CD14-positive monocyte (primary cell): ENCODE measurements around the gene PLD1. TPM values are rescaled to one million over a fixed set of nuclear protein-coding genes. Genes with fewer than 3 reads are reported as not detected.

Source experiments
- DNase-seq, 3 donors: peaks; one replicate each; pipeline ENCODE4 v3.0.0-alpha.2; 2011 to 2022
- H2AFZ ChIP-seq: 2 replicates; pipeline ENCODE4 v1.6.0; 2012; ENCODE audit warnings: mild to moderate bottlenecking, low read depth, low read length, inconsistent platforms; ENCODE audit not compliant: insufficient read depth, poor library complexity, severe bottlenecking
- H3K27ac ChIP-seq, 2 donors: 1 replicate in 1 of 2; 2 replicates in 1 of 2; pipeline ENCODE4 v1.5.1; 2012 to 2013; ENCODE audit warnings: low read length in 2 of 2, control low read depth in 1 of 2, inconsistent platforms in 1 of 2, low read depth in 1 of 2, mild to moderate bottlenecking in 1 of 2
- H3K27me3 ChIP-seq, 2 donors: one replicate each; pipeline versions ENCODE4 v1.6.0 to v1.6.1; 2011 to 2013; ENCODE audit warnings: low read length in 2 of 2; ENCODE audit not compliant: control insufficient read depth in 2 of 2, insufficient read depth in 2 of 2
- H3K36me3 ChIP-seq, 2 donors: replicated peaks in 1 of 2; 1 replicate in 1 of 2; 2 replicates in 1 of 2; pipeline versions ENCODE4 v1.5.1 to v1.6.1; 2012 to 2013; ENCODE audit warnings: low read length in 2 of 2, control low read depth in 1 of 2, inconsistent platforms in 1 of 2, mild to moderate bottlenecking in 1 of 2; ENCODE audit not compliant: insufficient read depth in 2 of 2, control insufficient read depth in 1 of 2
- H3K4me1 ChIP-seq, 2 donors: 1 replicate in 1 of 2; 2 replicates in 1 of 2; pipeline versions ENCODE4 v1.5.1 to v1.6.1; 2012 to 2013; ENCODE audit warnings: low read length in 2 of 2, control low read depth in 1 of 2, inconsistent platforms in 1 of 2, mild to moderate bottlenecking in 1 of 2, moderate library complexity in 1 of 2; ENCODE audit not compliant: insufficient read depth in 2 of 2, control insufficient read depth in 1 of 2
- H3K4me2 ChIP-seq: replicated peaks from 2 replicates; pipeline ENCODE3; 2012; ENCODE audit warnings: low read length, moderate library complexity, mild to moderate bottlenecking; ENCODE audit not compliant: poor library complexity, severe bottlenecking; ENCODE audit errors: extremely low read depth
- H3K4me3 ChIP-seq, 3 experiments: fragments of 200-600 bp in 1 of 3; sonication (generic) in 1 of 3; replicated peaks in 1 of 3; 1 replicate in 2 of 3; 2 replicates in 1 of 3; pipeline ENCODE4 v1.5.1; 2011 to 2013; ENCODE audit warnings: low read length in 3 of 3, mild to moderate bottlenecking in 3 of 3, control low read depth in 2 of 3, low read depth in 2 of 3, inconsistent platforms in 1 of 3, moderate library complexity in 1 of 3
- H3K79me2 ChIP-seq: 2 replicates; pipeline ENCODE4 v1.6.0; 2012; ENCODE audit warnings: mild to moderate bottlenecking, control low read depth, inconsistent platforms, low read length, moderate library complexity; ENCODE audit not compliant: insufficient read depth
- H3K9ac ChIP-seq: 2 replicates; pipeline ENCODE4 v1.6.0; 2017; ENCODE audit warnings: low read length, mild to moderate bottlenecking; ENCODE audit not compliant: insufficient read depth, poor library complexity, severe bottlenecking
- H3K9me3 ChIP-seq, 2 donors: replicated peaks in 1 of 2; 1 replicate in 1 of 2; 2 replicates in 1 of 2; pipeline versions ENCODE4 v1.5.1 to v1.6.1; 2012 to 2013; ENCODE audit warnings: low read length in 2 of 2, control low read depth in 1 of 2; ENCODE audit not compliant: control insufficient read depth in 1 of 2, insufficient read depth in 1 of 2
- H4K20me1 ChIP-seq: 2 replicates; pipeline ENCODE4 v1.6.0; 2012; ENCODE audit warnings: mild to moderate bottlenecking, low read length, control low read depth, moderate library complexity; ENCODE audit not compliant: insufficient read depth
- H3K27ac Mint-ChIP-seq, 7 donors: one replicate each; pipeline ENCODE4 v1.8.0; 2020; ENCODE audit warnings: mild to moderate bottlenecking in 7 of 7, mixed read lengths in 7 of 7, moderate library complexity in 6 of 7, inconsistent platforms in 2 of 7
- H3K27me3 Mint-ChIP-seq, 3 donors: one replicate each; pipeline ENCODE4 v1.8.0; 2021 to 2022; ENCODE audit warnings: low read depth in 3 of 3, mild to moderate bottlenecking in 3 of 3, mixed read lengths in 3 of 3, moderate library complexity in 3 of 3, inconsistent platforms in 1 of 3
- H3K36me3 Mint-ChIP-seq, 2 donors: one replicate each; pipeline ENCODE4 v1.8.0; 2020; ENCODE audit warnings: mixed read lengths in 2 of 2, inconsistent platforms in 1 of 2, mild to moderate bottlenecking in 1 of 2
- H3K4me1 Mint-ChIP-seq: one replicate; pipeline ENCODE4 v1.8.0; 2020; ENCODE audit warnings: mild to moderate bottlenecking, mixed read lengths
- H3K4me3 Mint-ChIP-seq, 2 donors: one replicate each; pipeline ENCODE4 v1.8.0; 2020; ENCODE audit warnings: mild to moderate bottlenecking in 2 of 2, mixed read lengths in 2 of 2, moderate library complexity in 1 of 2
- H3K9me3 Mint-ChIP-seq, 7 donors: one replicate each; pipeline ENCODE4 v1.8.0; 2020 to 2022; ENCODE audit warnings: mixed read lengths in 7 of 7, mild to moderate bottlenecking in 6 of 7, moderate library complexity in 6 of 7, inconsistent platforms in 2 of 7
- CTCF ChIP-seq: fragments of 200-600 bp; IDR thresholded peaks from one replicate; pipeline ENCODE4 v1.8.0; 2022; ENCODE audit warnings: antibody characterized with exemption, mild to moderate bottlenecking
- WGBS: methylation state at CpG from one replicate; pipeline ENCODE4 v1.1.5; 2013; ENCODE audit warnings: missing lambda C conversion rate; ENCODE audit not compliant: insufficient coverage; 5-methylcytosine and 5-hydroxymethylcytosine counted together
- intact Hi-C, 2 donors: fragments of 100-400 bp; cut with micrococcal nuclease; formaldehyde crosslinking; loops; one replicate each; pipeline versions ENCODE4 v1.15.0 to v1.15.1; 2023
- polyA plus RNA-seq, 3 donors: library from polyadenylated mRNA; depleted of rRNA in 1 of 3; unstranded in 2 of 3; stranded (reverse) in 1 of 3; fragments of 300-500 nt in 2 of 3; fragments of >200 nt in 1 of 3; fragmentation: Illumina TruSeq in 2 of 3; gene quantifications; 1 replicate in 2 of 3; 2 replicates in 1 of 3; pipeline ENCODE4 v1.2.3, GENCODE V29; 2012 to 2021

Gene PLD1
- polyA plus RNA-seq, 3 donors, result 5.1 to 7.9 (median 5.8) TPM

GRCh38 chr3:171616798-171617197, 193.5 kb downstream of the PLD1 start:
- H3K27me3 ChIP-seq, result no peaks in the 10 kb centered on the region
- Mint-ChIP-seq H3K4me1 (no peaks in the 10 kb centered on the region), H3K27ac (no peak overlapping the region), H3K36me3 (peaks cover 56 to 83% of the 10 kb centered on the region in 2 donors), H3K27me3 (no peaks in the 10 kb centered on the region), H3K9me3 (peaks cover 0 to 2% (median 0%) of the 10 kb centered on the region in 7 donors), H3K4me3 (no peak overlapping the region)
- H3K4me3 ChIP-seq, result no peak overlapping the region
- H3K4me2 ChIP-seq, result no peak overlapping the region
- H3K9ac ChIP-seq, result no peak overlapping the region
- no peaks in the 10 kb centered on the region for H4K20me1 ChIP-seq
- no peaks in the 10 kb centered on the region for H3K79me2 ChIP-seq
- no peak overlapping the region for H2AFZ ChIP-seq
- no CpG with 5 or more reads among the region's 4 CpGs for WGBS
- TF ChIP-seq CTCF, result no peak
- no peaks in the 10 kb centered on the region for H3K9me3 ChIP-seq
- H3K4me1 ChIP-seq, result no peaks in the 10 kb centered on the region
- intact Hi-C loops, result no loop called here
- no peak overlapping the region for H3K27ac ChIP-seq
- DNase-seq, result no peak
- H3K36me3 ChIP-seq, result peaks cover 55 to 93% of the 10 kb centered on the region in 2 donors

- Histone ChIP-seq H3K4me1 (no peaks in the 10 kb centered on the region), H3K36me3 (peaks cover 62 to 94% of the 10 kb centered on the region in 2 donors), H4K20me1 (no peaks in the 10 kb centered on the region), H3K4me3 (no peak overlapping the region), H3K4me2 (no peak overlapping the region), H3K9ac (no peak overlapping the region), H3K9me3 (no peaks in the 10 kb centered on the region), H3K79me2 (no peaks in the 10 kb centered on the region), H2AFZ (no peak overlapping the region), H3K27me3 (no peaks in the 10 kb centered on the region), H3K27ac (no peak overlapping the region)
- no peak for DNase-seq
- intact Hi-C loops, result no loop called here
- Mint-ChIP-seq H3K4me3 (no peak overlapping the region), H3K27me3 (no peaks in the 10 kb centered on the region), H3K4me1 (no peaks in the 10 kb centered on the region), H3K36me3 (peaks cover 60 to 87% of the 10 kb centered on the region in 2 donors), H3K27ac (no peak overlapping the region), H3K9me3 (peaks cover 0 to 2% (median 0%) of the 10 kb centered on the region in 7 donors)
- no CpG with 5 or more reads among the region's 1 CpG for WGBS
- TF ChIP-seq CTCF, result no peak
Measured at GRCh38 chr3:171615686-171616085, 194.6 kb downstream of the PLD1 start.
